ENCODE measurements around the gene PARD3B. TPM values are rescaled to one million over a fixed set of nuclear protein-coding genes. Genes with fewer than 3 reads are reported as not detected.

The PARD3B gene
- total and polyA plus RNA-seq, 2 of the 4 experiments (the other 2 are of a cell fraction) = 3.3 to 15.6 TPM

DNA sequence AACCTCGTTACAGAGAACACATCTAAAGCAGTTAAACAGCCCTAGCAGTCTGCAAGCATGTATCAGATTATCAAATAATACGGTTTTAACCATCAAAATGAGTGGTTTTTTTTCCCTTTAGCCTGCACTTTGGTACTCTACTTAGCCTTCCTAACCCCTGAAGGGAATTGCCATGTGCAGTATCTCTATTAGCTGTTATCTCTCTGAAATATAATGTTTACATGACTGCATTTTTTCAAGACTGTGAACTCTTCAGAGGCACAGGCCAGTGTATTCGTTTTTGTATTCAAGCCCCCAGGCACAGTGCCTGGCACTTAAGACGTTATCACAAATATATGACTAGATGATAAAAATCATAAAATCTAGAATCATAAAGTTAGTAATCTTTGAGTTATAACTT, 509.5 kb downstream of the PARD3B start:
- intact Hi-C loops (cut with micrococcal nuclease) = no loop called here

More for the DNA sequence above, 509.5 kb downstream of the PARD3B start:
- H3K36me3 ChIP-seq (ENCODE audit: control insufficient read depth, insufficient read depth, low read length) = no peaks in the 10 kb centered on the region
- H2BK15ac ChIP-seq (ENCODE audit: low read depth, low read length) = no peak overlapping the region
- no peak overlapping the region for H4K8ac ChIP-seq (ENCODE audit: low read depth in 2 of 2, low read length in 2 of 2)
- H3K4me2 ChIP-seq (ENCODE audit: low read depth, low read length) = no peak overlapping the region
- H3K9me3 ChIP-seq (ENCODE audit: control insufficient read depth, insufficient read depth, low read length) = no peaks in the 10 kb centered on the region
- WGBS, 2 experiments (ENCODE audit: extremely low coverage in 2 of 2, insufficient read length in 1 of 2) = 100% methylated on average over 1 of the region's 4 CpGs; no CpG with 5 or more reads in 1 of the 2 experiments
- H3K27ac ChIP-seq (ENCODE audit: insufficient read depth, low read length) = peak overlapping the region; percentile 44; the same call in 1 of the 2 replicates
- no peak overlapping the region for H3K56ac ChIP-seq (ENCODE audit: extremely low read depth, insufficient read depth, low read length)
- H3K4me1 ChIP-seq (ENCODE audit: control insufficient read depth, insufficient read depth, low read length) = peaks cover 8% of the 10 kb centered on the region
- H4K91ac ChIP-seq (ENCODE audit: insufficient read depth, low read depth, low read length) = no peak overlapping the region
- H3K9ac ChIP-seq (ENCODE audit: low read depth, low read length) = no peak overlapping the region
- TF ChIP-seq FOS (IDR thresholded peaks at IDR 0.05; ENCODE audit: low read depth, low read length) = no peak
- TF ChIP-seq, protein P1, sequence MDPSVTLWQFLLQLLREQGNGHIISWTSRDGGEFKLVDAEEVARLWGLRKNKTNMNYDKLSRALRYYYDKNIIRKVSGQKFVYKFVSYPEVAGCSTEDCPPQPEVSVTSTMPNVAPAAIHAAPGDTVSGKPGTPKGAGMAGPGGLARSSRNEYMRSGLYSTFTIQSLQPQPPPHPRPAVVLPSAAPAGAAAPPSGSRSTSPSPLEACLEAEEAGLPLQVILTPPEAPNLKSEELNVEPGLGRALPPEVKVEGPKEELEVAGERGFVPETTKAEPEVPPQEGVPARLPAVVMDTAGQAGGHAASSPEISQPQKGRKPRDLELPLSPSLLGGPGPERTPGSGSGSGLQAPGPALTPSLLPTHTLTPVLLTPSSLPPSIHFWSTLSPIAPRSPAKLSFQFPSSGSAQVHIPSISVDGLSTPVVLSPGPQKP (IDR thresholded peaks at IDR 0.05; ENCODE audit: borderline replicate concordance, low read depth, low read length) = no peak
- no peak for TF ChIP-seq RAD21 (IDR thresholded peaks at IDR 0.05; ENCODE audit: low read length)
- TF ChIP-seq CHD1 (IDR thresholded peaks at IDR 0.05; ENCODE audit: low read depth, low read length) = no peak
- TF ChIP-seq BHLHE40 (IDR thresholded peaks at IDR 0.05; ENCODE audit: low read depth, low read length) = no peak
- TF ChIP-seq MAZ (IDR thresholded peaks at IDR 0.05; ENCODE audit: borderline replicate concordance, low read depth, low read length) = no peak
- no peak for TF ChIP-seq POLR2A (IDR thresholded peaks at IDR 0.05; ENCODE audit: low read depth, low read length)
- no peak for TF ChIP-seq CEBPB (IDR thresholded peaks at IDR 0.05; ENCODE audit: low read depth, low read length)
- no peak for TF ChIP-seq MAFK (IDR thresholded peaks at IDR 0.05; ENCODE audit: low read depth, low read length)
- no peak for TF ChIP-seq MXI1 (IDR thresholded peaks at IDR 0.05; ENCODE audit: borderline replicate concordance, low read depth, low read length)
- TF ChIP-seq, protein P2, sequence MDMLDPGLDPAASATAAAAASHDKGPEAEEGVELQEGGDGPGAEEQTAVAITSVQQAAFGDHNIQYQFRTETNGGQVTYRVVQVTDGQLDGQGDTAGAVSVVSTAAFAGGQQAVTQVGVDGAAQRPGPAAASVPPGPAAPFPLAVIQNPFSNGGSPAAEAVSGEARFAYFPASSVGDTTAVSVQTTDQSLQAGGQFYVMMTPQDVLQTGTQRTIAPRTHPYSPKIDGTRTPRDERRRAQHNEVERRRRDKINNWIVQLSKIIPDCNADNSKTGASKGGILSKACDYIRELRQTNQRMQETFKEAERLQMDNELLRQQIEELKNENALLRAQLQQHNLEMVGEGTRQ (IDR thresholded peaks at IDR 0.05; ENCODE audit: low read depth, low read length) = no peak
- TF ChIP-seq RFX5 (IDR thresholded peaks at IDR 0.05; ENCODE audit: low read depth, low read length) = no peak
- no peak for TF ChIP-seq NFE2L2 (IDR thresholded peaks at IDR 0.05; ENCODE audit: low read depth, low read length)
- TF ChIP-seq SMC3 (IDR thresholded peaks at IDR 0.05; ENCODE audit: low read depth, low read length) = no peak
- CTCF ChIA-PET = no interaction called here
- no peak overlapping the region for H3K23ac ChIP-seq (ENCODE audit: low read depth, low read length)
- no peaks in the 10 kb centered on the region for H3K27me3 ChIP-seq (ENCODE audit: control insufficient read depth, insufficient read depth, low read length)
- DNase-seq (no peak), ATAC-seq (ENCODE audit: low read depth) (peak; percentile 77)
- H3K4me3 ChIP-seq (ENCODE audit: insufficient read depth, low read depth, low read length) = no peak overlapping the region
- no peak overlapping the region for H2AFZ ChIP-seq (replicated peaks; ENCODE audit: low read length, poor library complexity)
- H2BK5ac ChIP-seq (ENCODE audit: low read depth, low read length, poor library complexity, severe bottlenecking) = no peak overlapping the region
- no peak overlapping the region for H2AK9ac ChIP-seq (replicated peaks; ENCODE audit: low read depth, low read length, poor library complexity)
- peak overlapping the region; percentile 13 for H3K18ac ChIP-seq (ENCODE audit: low read depth, low read length)
- H4K5ac ChIP-seq (ENCODE audit: low read depth, low read length) = no peak overlapping the region
- H2BK20ac ChIP-seq (ENCODE audit: low read depth, low read length) = 0 out of 2 replicates have a peak overlapping the region, but pooled peaks have one; percentile 1
- dilution Hi-C loops (cut with HindIII; ENCODE audit: low sequenced_read_pairs, unreplicated experiment) = no loop called here
- no peaks in the 10 kb centered on the region for H3K9me1 ChIP-seq (ENCODE audit: insufficient read depth, low read length)
- no peak overlapping the region for H3K4ac ChIP-seq (ENCODE audit: low read depth, low read length)
- peaks cover 0 to 3% of the 10 kb centered on the region in 2 experiments; a peak in 1 of 4 replicates for H3K79me1 ChIP-seq (ENCODE audit: low read depth in 1 of 2, low read length in 2 of 2)
- POLR2A ChIA-PET (ENCODE audit: unreplicated experiment) = no interaction called here
- in situ Hi-C loops (cut with MboI; ENCODE audit: low sequenced_read_pairs) = no loop called here
- no peak overlapping the region for H2AK5ac ChIP-seq (ENCODE audit: low read depth, low read length)
- no peaks in the 10 kb centered on the region for H4K20me1 ChIP-seq (ENCODE audit: insufficient read depth, low read length)
- BruUV-seq (replicated peaks) = no TSS peak
- H2BK120ac ChIP-seq (ENCODE audit: low read depth, low read length) = no peak overlapping the region
- no peak overlapping the region for H3K14ac ChIP-seq (replicated peaks; ENCODE audit: low read depth, low read length)
